Eye (tissue), 1 donor: ENCODE measurements around the gene TTC21A.
A peak's percentile ranks its signal among the peaks of the same experiment; 100 is the strongest.
"Not testable (repeated sequence)": the region's sequence is repeated elsewhere in the genome, so short reads cannot be mapped to it uniquely, and the experiment has no call there.

Experiments used
- DNase-seq: peaks from one replicate; pipeline ENCODE4 v3.0.0-alpha.2; 2015

The TTC21A gene

GRCh38 chr3:39153977-39154279, 46.4 kb downstream of the TTC21A start:
- DNase-seq = no peak

- peak; percentile 58 for DNase-seq
Measured at GRCh38 chr3:39154280-39155021, 47.0 kb downstream of the TTC21A start.

- no peak for DNase-seq
Measured at GRCh38 chr3:39156421-39156820, 48.9 kb downstream of the TTC21A start.

DNA sequence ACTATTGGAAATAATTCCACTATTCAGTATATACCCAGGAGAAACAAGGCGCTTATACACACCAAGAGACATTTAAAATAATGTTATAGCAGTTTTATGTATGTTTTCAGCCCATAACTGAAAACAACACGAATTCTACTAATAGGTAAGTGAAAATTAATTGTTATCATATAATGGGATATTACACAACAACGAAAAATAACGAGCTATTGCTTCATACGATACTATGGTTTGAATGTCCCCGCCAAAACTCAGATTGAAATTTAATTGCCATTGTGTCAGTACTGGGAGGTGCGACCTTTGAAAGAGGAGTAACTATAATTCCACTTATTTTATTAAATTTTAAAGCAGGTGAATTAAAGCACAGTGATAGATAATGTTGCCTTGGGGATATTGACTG, 49.9 kb downstream of the TTC21A start:
- DNase-seq = no peak

DNA sequence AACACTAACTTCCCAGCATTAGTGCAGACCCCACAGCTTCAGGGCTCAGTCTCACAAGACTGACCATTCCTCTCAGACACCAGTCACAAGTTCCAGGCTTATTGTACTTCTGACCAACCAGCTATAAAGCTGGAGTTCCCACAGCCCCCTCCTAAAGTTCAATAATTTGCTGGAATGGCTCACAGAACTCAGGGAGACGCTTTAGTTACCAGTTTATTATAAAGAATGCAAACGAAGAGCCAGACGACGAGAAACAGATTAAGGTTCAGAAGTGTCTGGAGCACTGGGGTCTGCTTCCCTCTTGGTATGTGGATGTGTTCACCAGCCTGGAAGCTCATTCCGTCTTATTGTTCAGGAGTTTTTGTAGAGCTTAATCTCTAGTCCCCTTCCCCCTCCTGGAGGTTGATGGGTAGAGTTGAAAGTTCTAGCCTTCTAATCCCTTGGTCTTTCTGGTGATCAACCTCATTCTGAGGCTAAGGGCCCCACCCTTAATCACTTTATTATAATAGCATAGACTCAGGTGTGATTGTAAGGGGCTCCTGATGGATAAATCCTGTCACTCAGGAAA, 50.8 kb downstream of the TTC21A start:
- DNase-seq = peak; percentile 60

DNA sequence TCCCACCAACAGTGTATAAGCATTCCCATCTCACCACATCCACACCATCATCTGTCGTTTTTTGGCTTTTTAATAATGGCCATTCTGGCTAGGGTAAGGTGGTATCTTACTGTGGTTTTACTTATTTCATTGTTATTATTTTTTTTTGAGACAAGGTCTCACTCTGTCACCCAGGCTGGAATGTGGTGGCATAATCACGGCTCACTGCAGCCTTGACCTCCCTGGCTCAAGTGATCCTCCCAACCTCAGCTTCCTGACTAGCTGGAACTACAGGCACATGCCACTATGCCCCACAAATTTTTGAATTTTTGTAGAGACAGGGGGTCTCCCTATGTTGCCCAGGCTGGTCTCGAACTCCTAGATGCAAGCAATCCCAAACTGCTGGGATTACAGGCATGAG, 56.9 kb downstream of the TTC21A start:
- no peak for DNase-seq

GRCh38 chr3:39165518-39165917, 58.0 kb downstream of the TTC21A start:
- no peak for DNase-seq

DNA sequence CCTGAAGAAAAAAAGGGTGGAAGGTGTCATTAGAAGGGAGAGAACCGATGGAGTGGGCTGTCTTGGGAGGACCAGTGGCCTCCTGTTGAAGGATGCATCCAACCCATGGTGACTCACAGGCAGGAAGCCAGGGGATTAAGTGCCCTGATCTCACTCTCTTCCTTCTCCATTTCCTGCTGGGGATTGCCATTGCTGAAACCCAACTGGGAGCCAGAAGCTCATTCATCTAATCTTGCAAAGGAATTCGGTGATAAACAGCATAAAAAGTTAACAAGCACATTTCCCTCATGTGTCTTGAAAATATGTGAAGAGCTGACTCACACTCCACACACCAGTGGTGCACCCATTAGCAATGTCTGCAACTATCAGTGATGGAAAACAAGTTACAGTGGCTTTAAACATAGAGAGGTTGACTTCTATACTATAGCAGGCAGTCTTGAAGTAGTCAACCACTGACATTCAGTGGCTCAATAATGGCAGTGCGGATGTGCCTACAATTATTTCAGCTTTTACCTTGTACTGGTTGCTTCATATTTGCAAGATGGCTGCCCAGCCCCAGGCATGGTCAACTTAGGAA, 58.7 kb downstream of the TTC21A start:
- DNase-seq = no peak

DNA sequence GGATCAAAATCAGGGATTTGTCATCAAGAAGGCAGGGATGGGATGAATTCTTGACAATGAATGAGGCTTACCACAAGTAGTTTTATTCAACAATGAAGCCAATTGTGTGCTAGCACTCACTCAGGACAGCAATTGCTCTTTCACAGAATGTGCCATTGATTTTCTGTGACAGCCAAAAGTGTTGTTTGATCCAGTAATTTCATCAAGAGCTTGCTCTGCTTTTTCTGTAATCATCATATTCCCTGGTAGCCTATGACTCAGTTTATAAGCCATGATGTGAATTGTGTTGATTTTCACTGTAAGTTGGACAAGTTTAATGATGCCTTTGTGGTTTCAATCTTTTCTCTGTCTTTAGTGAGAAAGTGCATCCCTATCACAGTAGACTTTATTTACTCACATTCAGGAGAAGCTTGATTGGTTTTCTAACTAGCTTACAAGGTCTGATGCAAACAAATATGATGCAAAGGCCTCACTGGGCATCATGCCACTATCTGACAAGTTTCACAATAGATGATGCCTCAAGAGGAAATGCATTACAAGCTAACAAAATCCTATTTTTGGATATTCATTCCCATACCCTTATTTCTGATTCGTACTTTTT, 59.6 kb downstream of the TTC21A start:
- no peak for DNase-seq

DNA sequence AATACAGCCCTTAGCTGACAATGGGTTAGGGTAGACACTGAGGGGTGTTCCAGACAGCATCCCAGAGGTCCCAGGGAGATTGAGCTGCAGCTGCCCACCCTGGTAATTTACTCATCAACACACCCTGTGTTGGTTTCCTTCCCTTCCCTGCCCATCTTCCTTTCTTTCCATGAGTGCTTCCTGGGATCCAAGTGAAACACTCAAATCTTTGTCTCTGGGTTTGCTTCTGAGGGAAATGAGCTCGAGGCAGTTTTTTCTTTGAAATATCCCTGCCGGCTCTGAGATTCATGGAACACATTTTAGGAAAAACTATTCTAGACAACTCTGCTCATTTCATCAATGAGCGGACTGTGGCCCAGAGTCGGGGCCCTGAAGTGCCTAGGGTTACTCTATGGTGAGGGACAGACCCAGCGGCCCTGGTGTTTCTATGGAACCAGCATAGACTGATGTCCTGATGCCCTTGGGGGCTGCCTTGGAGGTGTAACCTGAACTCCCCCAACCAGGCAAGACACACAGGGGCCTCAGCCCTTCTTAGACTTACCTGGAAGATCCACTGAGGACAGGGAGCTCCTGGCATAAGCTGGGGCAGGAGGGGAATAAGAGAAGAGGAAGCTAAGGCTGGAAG, 60.8 kb downstream of the TTC21A start:
- DNase-seq = no peak

GRCh38 chr3:39169712-39170111, 62.2 kb downstream of the TTC21A start:
- no peak for DNase-seq

GRCh38 chr3:39170461-39170860, 63.0 kb downstream of the TTC21A start:
- no peak for DNase-seq

DNA sequence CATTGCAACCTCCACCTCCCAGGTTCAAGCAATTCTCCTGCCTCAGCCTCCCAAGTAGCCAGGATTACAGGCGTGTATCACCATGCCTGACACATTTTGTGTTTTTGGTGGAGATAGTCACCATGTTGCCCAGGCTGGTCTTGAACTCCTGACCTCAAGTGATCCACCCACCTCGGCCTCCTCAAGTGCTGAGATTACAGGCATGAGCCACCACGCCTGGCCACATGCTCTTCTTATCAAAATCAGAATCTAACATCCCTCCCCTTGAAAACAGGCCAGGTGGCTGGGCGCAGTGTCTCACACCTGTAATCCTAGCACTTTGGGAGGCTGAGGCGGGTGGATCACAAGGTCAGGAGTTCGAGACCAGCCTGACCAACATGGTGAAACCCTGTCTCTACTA, 63.4 kb downstream of the TTC21A start:
- not testable (repeated sequence) for DNase-seq

- DNase-seq = no peak
Measured at GRCh38 chr3:39171860-39172259, 64.4 kb downstream of the TTC21A start.

DNA sequence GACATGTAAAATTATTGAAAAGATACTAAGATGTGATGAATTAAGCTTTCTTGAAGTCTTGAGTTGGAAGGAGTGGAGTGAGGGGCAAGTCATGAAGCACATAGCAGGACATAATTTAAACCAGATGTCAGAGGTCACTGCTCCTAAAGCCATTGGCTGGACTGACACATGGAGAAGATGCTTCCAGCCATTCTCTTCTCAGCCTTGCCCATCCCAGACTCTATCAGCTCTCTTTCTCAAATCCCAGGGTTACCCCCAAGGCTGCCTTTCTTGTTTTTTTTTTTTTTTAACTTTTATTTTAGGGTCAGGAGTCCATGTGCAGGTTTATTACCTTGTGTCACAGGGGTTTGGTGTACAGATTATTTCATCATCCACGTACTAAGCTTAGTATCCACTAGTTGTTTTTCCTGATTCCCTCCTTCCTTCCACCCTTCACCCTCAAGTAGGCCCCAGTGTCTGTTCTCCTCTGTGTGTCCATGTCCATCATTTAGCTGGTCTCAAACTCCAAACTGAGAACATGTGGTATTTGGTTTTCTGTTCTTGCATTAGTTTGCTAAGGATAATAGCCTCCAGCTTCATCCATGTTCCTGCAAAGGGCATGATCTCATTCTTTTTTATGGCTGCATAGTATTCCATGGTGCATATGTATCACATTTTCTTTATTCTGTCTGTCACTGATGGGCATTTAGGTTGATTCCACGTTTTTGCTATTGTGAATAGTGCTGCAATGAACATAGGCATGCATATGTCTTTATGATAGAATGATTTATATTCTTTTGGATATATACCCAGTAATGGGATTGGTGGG, 66.0 kb downstream of the TTC21A start:
- DNase-seq = no peak

GRCh38 chr3:39176025-39176714, 68.7 kb downstream of the TTC21A start:
- no peak for DNase-seq

DNA sequence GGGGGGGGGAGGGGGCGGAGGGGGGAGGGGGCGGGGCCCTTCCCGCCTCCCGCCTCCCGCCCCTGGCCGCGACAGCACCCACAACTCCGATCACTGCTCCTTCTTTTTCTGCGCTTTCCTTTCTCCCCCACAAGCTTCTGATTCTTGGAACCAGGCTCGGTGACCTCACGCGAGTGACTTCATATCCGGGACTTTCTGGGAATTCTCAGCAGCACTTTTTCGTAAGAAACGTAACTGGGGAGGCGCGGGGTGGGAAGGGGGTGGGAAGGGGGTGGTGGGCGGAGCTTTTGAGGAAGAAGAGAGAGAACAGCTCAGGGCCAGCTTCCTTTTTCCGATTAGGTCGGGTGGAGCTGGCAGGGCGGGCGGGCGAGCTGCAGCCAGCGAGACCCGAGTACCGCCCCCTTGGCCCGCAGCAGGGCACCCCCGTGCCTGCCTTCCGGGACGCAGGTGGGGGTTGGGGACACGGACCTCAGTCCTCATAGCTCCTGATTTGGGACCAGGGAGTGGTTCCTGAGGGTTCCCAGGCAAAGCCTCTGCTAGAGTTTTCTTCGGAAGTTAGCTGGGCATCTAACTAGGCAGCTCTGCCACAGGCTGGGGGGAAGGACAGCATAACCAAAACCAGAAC, 70.3 kb downstream of the TTC21A start:
- DNase-seq = peak; percentile 93

DNA sequence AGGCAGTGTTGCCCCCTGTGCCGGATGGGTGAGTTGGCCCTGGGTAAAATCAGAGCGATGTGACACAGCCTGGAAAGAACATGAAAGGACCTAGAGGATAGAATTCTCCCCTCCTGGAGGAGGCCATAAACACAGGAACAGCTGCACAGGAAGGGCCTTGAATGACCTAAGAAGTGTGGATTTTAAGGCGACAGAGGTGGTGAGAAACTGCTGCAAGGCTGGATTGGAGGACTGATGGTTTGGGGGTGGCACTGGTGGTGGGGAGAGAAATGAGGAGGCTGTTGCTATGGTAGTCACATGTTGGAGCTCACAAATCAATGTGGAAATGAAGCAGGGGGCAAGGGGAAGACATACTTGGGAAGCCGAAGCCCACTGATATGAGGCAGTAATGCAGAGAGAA, 71.1 kb downstream of the TTC21A start:
- no peak for DNase-seq

- no peak for DNase-seq
Measured at GRCh38 chr3:39180183-39180545, 72.7 kb downstream of the TTC21A start.

GRCh38 chr3:39180546-39181346, 73.3 kb downstream of the TTC21A start:
- peak; percentile 93 for DNase-seq
